Keratinocyte (primary cell): ENCODE results near the gene IL7R. TPM values are rescaled to one million over a fixed set of nuclear protein-coding genes. Genes with fewer than 3 reads are reported as not detected.
"Not testable (repeated sequence)": the region's sequence is repeated elsewhere in the genome, so short reads cannot be mapped to it uniquely, and the experiment has no call there.

ENCODE experiments used
- DNase-seq: peaks from one replicate; pipeline ENCODE4 v3.0.0-alpha.2; 2011; ENCODE audit warnings: low read depth, missing footprints, low spot score
- FAIRE-seq: peaks from 2 replicates; lab custom pipeline; 2011; peaks lifted over from hg19 to GRCh38; lab: Jason Lieb, UNC
- H2AFZ ChIP-seq: 2 replicates; pipeline ENCODE4 v1.6.0; 2012; ENCODE audit warnings: low read length, control low read depth, inconsistent platforms; ENCODE audit not compliant: control insufficient read depth
- H3K27ac ChIP-seq: 2 replicates; pipeline ENCODE4 v1.5.1; 2011; ENCODE audit warnings: low read length; ENCODE audit not compliant: control insufficient read depth, insufficient read depth
- H3K27me3 ChIP-seq: 3 replicates; pipeline ENCODE4 v1.6.0; 2011; ENCODE audit warnings: low read length; ENCODE audit not compliant: control insufficient read depth, insufficient read depth; ENCODE audit errors: extremely low read depth
- H3K36me3 ChIP-seq, 2 experiments: 2 replicates in 1 of 2; 3 replicates in 1 of 2; pipeline ENCODE4 v1.5.1; 2011; ENCODE audit warnings: low read length in 2 of 2, mild to moderate bottlenecking in 1 of 2; ENCODE audit not compliant: control insufficient read depth in 2 of 2, insufficient read depth in 2 of 2; ENCODE audit errors: extremely low read depth in 1 of 2
- H3K4me1 ChIP-seq: 3 replicates; pipeline ENCODE4 v1.5.1; 2011; ENCODE audit warnings: low read length; ENCODE audit not compliant: control insufficient read depth, insufficient read depth; ENCODE audit errors: extremely low read depth
- H3K4me2 ChIP-seq: 3 replicates; pipeline ENCODE4 v1.6.0; 2011; ENCODE audit warnings: low read depth, low read length; ENCODE audit not compliant: control insufficient read depth, insufficient read depth; ENCODE audit errors: extremely low read depth
- H3K4me3 ChIP-seq, 3 experiments: fragments of 200-600 bp in 1 of 3; sonication (generic) in 1 of 3; 2 replicates in 2 of 3; 3 replicates in 1 of 3; pipeline ENCODE4 v1.5.1; 2011 to 2016; ENCODE audit warnings: low read length in 3 of 3, mild to moderate bottlenecking in 3 of 3, control low read depth in 2 of 3, inconsistent platforms in 1 of 3, low read depth in 1 of 3, mixed read lengths in 1 of 3, mixed run types in 1 of 3, moderate library complexity in 1 of 3; ENCODE audit not compliant: control insufficient read depth in 2 of 3, insufficient read depth in 2 of 3; ENCODE audit errors: extremely low read depth in 1 of 3
- H3K79me2 ChIP-seq: 2 replicates; pipeline ENCODE4 v1.6.0; 2012; ENCODE audit warnings: low read length; ENCODE audit not compliant: control insufficient read depth, insufficient read depth
- H3K9ac ChIP-seq: 3 replicates; pipeline ENCODE4 v1.6.0; 2011; ENCODE audit warnings: low read length; ENCODE audit not compliant: control insufficient read depth, insufficient read depth; ENCODE audit errors: extremely low read depth
- H3K9me1 ChIP-seq: 3 replicates; pipeline ENCODE4 v1.6.0; 2011; ENCODE audit warnings: low read length; ENCODE audit not compliant: control insufficient read depth, insufficient read depth; ENCODE audit errors: extremely low read depth
- H3K9me3 ChIP-seq: 2 replicates; pipeline ENCODE4 v1.5.1; 2012; ENCODE audit warnings: low read depth, low read length; ENCODE audit not compliant: control insufficient read depth
- H4K20me1 ChIP-seq: 3 replicates; pipeline ENCODE4 v1.6.0; 2011; ENCODE audit warnings: low read length; ENCODE audit not compliant: control insufficient read depth, insufficient read depth; ENCODE audit errors: extremely low read depth
- CTCF ChIP-seq, 3 experiments: IDR thresholded peaks in 1 of 3; conservative IDR thresholded peaks in 1 of 3; optimal IDR thresholded peaks in 1 of 3; 2 replicates in 2 of 3; 3 replicates in 1 of 3; pipeline versions ENCODE3 to v1.5.1; 2011; ENCODE audit warnings: low read length in 3 of 3, mild to moderate bottlenecking in 3 of 3, moderate library complexity in 2 of 3, control low read depth in 1 of 3, inconsistent platforms in 1 of 3; ENCODE audit not compliant: insufficient read depth in 2 of 3; ENCODE audit errors: extremely low read depth in 1 of 3
- EZH2 ChIP-seq: IDR thresholded peaks from one replicate; pipeline ENCODE4 v1.6.1; 2012; ENCODE audit warnings: inconsistent platforms, mild to moderate bottlenecking, low read length, moderate library complexity
- dilution Hi-C: fragments of 300-500 bp; cut with MboI; formaldehyde crosslinking; loops from one replicate; pipeline ENCODE4 v1.7.0; 2020; ENCODE audit warnings: low sequenced_read_pairs; ENCODE audit not compliant: extremely low pct_ligation_motif_present
- polyA plus RNA-seq, 5 experiments: library from polyadenylated mRNA; depleted of rRNA in 3 of 5; stranded (reverse) in 3 of 5; stranded (forward) in 1 of 5; unstranded in 1 of 5; fragments of >200 nt; gene quantifications; 1 replicate in 1 of 5; 2 replicates in 3 of 5; 3 replicates in 1 of 5; pipeline versions ENCODE4 v1.2.1 to v1.2.3, GENCODE V29; 2011 to 2012; ENCODE audit warnings: missing spikeins in 2 of 5, low read depth in 1 of 5, low replicate concordance in 1 of 5

The IL7R gene
- polyA plus RNA-seq, 1 donor (not counting 4 experiments of a cell fraction or from before 2014, with no cell fraction given): 4.7 TPM

GRCh38 chr5:35842856-35843255 is 13.8 kb upstream of the IL7R start:
- no peak overlapping the region for H3K4me2 ChIP-seq
- no peaks in the 10 kb centered on the region for H3K27me3 ChIP-seq
- peaks cover 2% of the 10 kb centered on the region for H3K9me3 ChIP-seq
- no peaks in the 10 kb centered on the region for H4K20me1 ChIP-seq
- H3K9ac ChIP-seq: no peak overlapping the region
- H2AFZ ChIP-seq: no peak overlapping the region
- dilution Hi-C loops: no loop called here
- H3K36me3 ChIP-seq: no peaks in the 10 kb centered on the region
- H3K9me1 ChIP-seq: no peaks in the 10 kb centered on the region
- TF ChIP-seq EZH2: no peak
- TF ChIP-seq CTCF (optimal IDR thresholded peaks at IDR 0.05 in 1 of 3, IDR thresholded peaks at IDR 0.05 in 1 of 3, conservative IDR thresholded peaks at IDR 0.05 in 1 of 3; ENCODE audit: extremely low read depth in 1 of 3, insufficient read depth in 2 of 3, low read length in 3 of 3): no peak
- no peaks in the 10 kb centered on the region for H3K4me1 ChIP-seq
- DNase-seq (no peak), FAIRE-seq (no peak)
- H3K79me2 ChIP-seq: no peaks in the 10 kb centered on the region
- no peak overlapping the region for H3K27ac ChIP-seq
- no peak overlapping the region for H3K4me3 ChIP-seq

- not testable (repeated sequence) for FAIRE-seq
Observed at GRCh38 chr5:35845508-35845907, 11.2 kb upstream of the IL7R start.

GRCh38 chr5:35847491-35847890 is 9.2 kb upstream of the IL7R start:
- H3K27me3 ChIP-seq: no peaks in the 10 kb centered on the region
- H4K20me1 ChIP-seq: no peaks in the 10 kb centered on the region
- H3K27ac ChIP-seq: no peak overlapping the region
- H3K4me1 ChIP-seq: peaks cover 7% of the 10 kb centered on the region
- dilution Hi-C loops: no loop called here
- H2AFZ ChIP-seq: no peak overlapping the region
- H3K4me2 ChIP-seq: no peak overlapping the region
- H3K36me3 ChIP-seq: no peaks in the 10 kb centered on the region
- TF ChIP-seq CTCF (optimal IDR thresholded peaks at IDR 0.05 in 1 of 3, IDR thresholded peaks at IDR 0.05 in 1 of 3, conservative IDR thresholded peaks at IDR 0.05 in 1 of 3; ENCODE audit: extremely low read depth in 1 of 3, insufficient read depth in 2 of 3, low read length in 3 of 3): no peak
- TF ChIP-seq EZH2: no peak
- no peaks in the 10 kb centered on the region for H3K79me2 ChIP-seq
- no peak for DNase-seq
- no peak overlapping the region for H3K9ac ChIP-seq
- no peaks in the 10 kb centered on the region for H3K9me1 ChIP-seq
- H3K9me3 ChIP-seq: peaks cover 2% of the 10 kb centered on the region
- no peak for FAIRE-seq
- no peak overlapping the region for H3K4me3 ChIP-seq

More at GRCh38 chr5:35845508-35845907, 11.2 kb upstream of the IL7R start:
- H4K20me1 ChIP-seq, H3K4me1 ChIP-seq, H3K4me3 ChIP-seq, H3K9ac ChIP-seq, H3K36me3 ChIP-seq, H3K4me2 ChIP-seq, DNase-seq, H3K27ac ChIP-seq, H3K79me2 ChIP-seq, H2AFZ ChIP-seq, H3K9me1 ChIP-seq, H3K9me3 ChIP-seq, dilution Hi-C loops, H3K27me3 ChIP-seq: not testable (repeated sequence)
